Ovary (tissue), 3 donors: Measurements from ENCODE around the gene USF1.

ENCODE experiments used
- EP300 ChIP-seq: sonication (generic); formaldehyde crosslinking; IDR thresholded peaks from one replicate; pipeline ENCODE4 v1.6.1; 2017; ENCODE audit warnings: antibody characterized with exemption
- POLR2A ChIP-seq: fragments of 450-650 bp; IDR thresholded peaks from one replicate; pipeline ENCODE4 v1.6.1; 2017; ENCODE audit warnings: antibody characterized with exemption, mild to moderate bottlenecking, moderate library complexity
- TF ChIP-seq, protein P1 (sequence below), 3 donors: fragments of 450-650 bp in 2 of 3; fragments of 200-600 bp in 1 of 3; IDR thresholded peaks; one replicate each; pipeline versions ENCODE4 v1.5.1 to v1.8.0; 2016 to 2022; ENCODE audit warnings: antibody characterized with exemption in 3 of 3, mild to moderate bottlenecking in 1 of 3
- donor health status: DM: no; HTN: no; CAD: no.

DNA sequence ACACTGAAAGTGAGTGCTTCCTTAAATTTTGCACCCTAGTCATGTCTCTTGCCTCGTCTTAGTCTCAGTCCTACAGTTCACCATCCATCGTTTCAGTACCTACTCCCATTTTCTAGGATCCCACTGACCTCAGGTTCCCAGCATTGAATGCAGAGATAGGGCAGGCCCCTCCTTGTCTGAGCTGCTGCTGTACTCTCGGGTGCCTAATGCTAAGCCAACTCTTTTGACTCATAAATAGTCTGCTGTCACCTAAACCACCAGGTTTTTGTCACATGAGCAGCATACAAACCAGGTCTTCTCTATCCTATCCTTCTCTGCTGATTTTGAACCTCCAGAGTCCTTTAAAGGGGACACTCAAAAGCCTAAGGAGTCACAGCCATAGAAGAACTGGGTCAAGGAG is 20.9 kb upstream of the USF1 start:
- TF ChIP-seq, protein P1, sequence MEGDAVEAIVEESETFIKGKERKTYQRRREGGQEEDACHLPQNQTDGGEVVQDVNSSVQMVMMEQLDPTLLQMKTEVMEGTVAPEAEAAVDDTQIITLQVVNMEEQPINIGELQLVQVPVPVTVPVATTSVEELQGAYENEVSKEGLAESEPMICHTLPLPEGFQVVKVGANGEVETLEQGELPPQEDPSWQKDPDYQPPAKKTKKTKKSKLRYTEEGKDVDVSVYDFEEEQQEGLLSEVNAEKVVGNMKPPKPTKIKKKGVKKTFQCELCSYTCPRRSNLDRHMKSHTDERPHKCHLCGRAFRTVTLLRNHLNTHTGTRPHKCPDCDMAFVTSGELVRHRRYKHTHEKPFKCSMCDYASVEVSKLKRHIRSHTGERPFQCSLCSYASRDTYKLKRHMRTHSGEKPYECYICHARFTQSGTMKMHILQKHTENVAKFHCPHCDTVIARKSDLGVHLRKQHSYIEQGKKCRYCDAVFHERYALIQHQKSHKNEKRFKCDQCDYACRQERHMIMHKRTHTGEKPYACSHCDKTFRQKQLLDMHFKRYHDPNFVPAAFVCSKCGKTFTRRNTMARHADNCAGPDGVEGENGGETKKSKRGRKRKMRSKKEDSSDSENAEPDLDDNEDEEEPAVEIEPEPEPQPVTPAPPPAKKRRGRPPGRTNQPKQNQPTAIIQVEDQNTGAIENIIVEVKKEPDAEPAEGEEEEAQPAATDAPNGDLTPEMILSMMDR (IDR thresholded peaks at IDR 0.05) = no peak
- TF ChIP-seq EP300 = no peak
- no peak for TF ChIP-seq POLR2A
